Stimulated activated naive CD8-positive, alpha-beta T cell treated with anti-CD3 and anti-CD28 coated beads, Interleukin-15, Interleukin-2, amounts not matched to agents 100 U/mL and 50 U/mL, for 24 hours (primary cell): Measurements from ENCODE around the gene DYNC1I2.
"Not testable (repeated sequence)": the region's sequence is repeated elsewhere in the genome, so short reads cannot be mapped to it uniquely, and the experiment has no call there.

Experiments used
- ATAC-seq: fragments of 150-1000 bp; cut with Tn5 transposase; one replicate; pipeline ENCODE4 v1.10.0; 2021
- DNase-seq: peaks from one replicate; pipeline ENCODE4 v3.0.0; 2021

Gene DYNC1I2

GRCh38 chr2:171718720-171719119 lies 31.5 kb downstream of the DYNC1I2 start:
- no peak for ATAC-seq
- DNase-seq, result no peak

- DNase-seq (no peak), ATAC-seq (no peak)
Measured at GRCh38 chr2:171719660-171720059, 32.4 kb downstream of the DYNC1I2 start.

- DNase-seq, result no peak
- ATAC-seq, result no peak
Measured at GRCh38 chr2:171723716-171724683, 36.7 kb downstream of the DYNC1I2 start.

GRCh38 chr2:171726847-171727450 lies 39.7 kb downstream of the DYNC1I2 start:
- DNase-seq, result no peak
- ATAC-seq, result no peak

- ATAC-seq (no peak), DNase-seq (no peak)
Measured at GRCh38 chr2:171728989-171729951, 42.0 kb downstream of the DYNC1I2 start.

- DNase-seq, result no peak
- no peak for ATAC-seq
Measured at GRCh38 chr2:171729952-171730317, 42.7 kb downstream of the DYNC1I2 start.

- DNase-seq (no peak), ATAC-seq (no peak)
Measured at GRCh38 chr2:171735991-171736710, 48.9 kb downstream of the DYNC1I2 start.

- ATAC-seq (no peak), DNase-seq (no peak)
Measured at GRCh38 chr2:171741189-171741588, 53.9 kb downstream of the DYNC1I2 start.

GRCh38 chr2:171742760-171743159 lies 55.5 kb downstream of the DYNC1I2 start:
- no peak for ATAC-seq
- no peak for DNase-seq

GRCh38 chr2:171745141-171745540 lies 57.9 kb downstream of the DYNC1I2 start:
- DNase-seq (no peak), ATAC-seq (no peak)

- no peak for ATAC-seq
- no peak for DNase-seq
Measured at GRCh38 chr2:171745806-171746205, 58.5 kb downstream of the DYNC1I2 start.

GRCh38 chr2:171747371-171747770 lies 60.1 kb downstream of the DYNC1I2 start:
- DNase-seq (no peak), ATAC-seq (no peak)

- no peak for DNase-seq
- no peak for ATAC-seq
Measured at GRCh38 chr2:171754254-171754939, 67.1 kb downstream of the DYNC1I2 start.

- ATAC-seq, DNase-seq: not testable (repeated sequence)
Measured at GRCh38 chr2:171758762-171759161, 71.5 kb downstream of the DYNC1I2 start.

GRCh38 chr2:171761176-171761575 lies 73.9 kb downstream of the DYNC1I2 start:
- ATAC-seq, DNase-seq: not testable (repeated sequence)

- ATAC-seq (no peak), DNase-seq (no peak)
Measured at GRCh38 chr2:171762879-171763573, 75.8 kb downstream of the DYNC1I2 start.

- no peak for ATAC-seq
- no peak for DNase-seq
Measured at GRCh38 chr2:171763602-171764001, 76.3 kb downstream of the DYNC1I2 start.

GRCh38 chr2:171771463-171771862 lies 84.2 kb downstream of the DYNC1I2 start:
- no peak for DNase-seq
- ATAC-seq, result no peak

GRCh38 chr2:171772373-171772772 lies 85.1 kb downstream of the DYNC1I2 start:
- DNase-seq (no peak), ATAC-seq (no peak)

GRCh38 chr2:171774581-171774980 lies 87.3 kb downstream of the DYNC1I2 start:
- not testable (repeated sequence) for ATAC-seq, DNase-seq
